ENCODE measurements around the gene REEP6. TPM values are rescaled to one million over a fixed set of nuclear protein-coding genes. Genes with fewer than 3 reads are reported as not detected.

REEP6 gene
- total and polyA plus RNA-seq, 7 donors, result 0.33 to 5.6 (median 2.0) TPM; not detected in 1

DNA sequence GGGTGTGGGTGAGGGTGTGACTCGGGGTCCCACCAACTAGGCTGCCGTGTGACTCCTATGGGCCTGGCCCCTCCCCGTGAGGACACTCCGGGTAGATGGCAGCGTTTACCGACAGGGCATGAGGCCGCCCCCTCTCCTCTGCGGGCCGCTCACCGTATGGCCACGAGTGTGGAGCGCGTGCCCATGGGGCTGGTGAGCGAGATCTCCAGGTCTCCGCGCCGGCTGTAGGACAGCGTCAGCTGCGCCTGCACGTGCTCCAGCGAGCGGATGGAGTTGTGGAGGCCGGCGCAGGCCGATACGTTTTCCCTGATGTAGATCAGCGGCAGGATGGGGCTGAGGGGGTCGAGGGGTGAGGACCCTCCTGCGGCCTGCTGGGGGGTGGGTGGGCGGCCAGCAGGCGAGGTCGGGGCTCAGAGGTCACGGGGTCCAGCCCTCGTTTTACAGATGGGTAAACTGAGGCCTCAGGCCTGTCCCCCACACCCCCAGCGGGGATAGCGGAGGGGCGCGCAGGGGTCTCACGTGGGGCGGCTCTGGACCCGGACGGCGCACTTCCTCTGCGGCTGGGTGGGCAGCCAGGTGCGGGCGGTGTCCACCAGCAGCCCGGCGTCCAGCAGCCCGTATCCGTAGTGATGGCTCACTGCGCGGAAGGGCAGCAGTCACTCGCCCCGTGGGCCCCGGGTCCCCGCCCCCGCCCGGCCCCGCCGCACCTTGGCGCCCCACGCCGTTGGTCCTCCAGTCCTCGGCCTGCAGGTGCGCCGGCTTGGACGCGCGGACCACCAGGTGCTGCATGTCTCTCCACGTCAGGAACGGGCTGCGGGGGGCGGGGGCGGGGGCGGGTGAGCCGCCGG, 7.6 kb upstream of the REEP6 start:
- no peaks in the 10 kb centered on the region for H3K9me3 ChIP-seq
- no peaks in the 10 kb centered on the region for H3K36me3 ChIP-seq
- no peaks in the 10 kb centered on the region for H3K27me3 ChIP-seq
- TF ChIP-seq POLR2A (IDR thresholded peaks at IDR 0.05), result no peak
- TF ChIP-seq, protein P1, sequence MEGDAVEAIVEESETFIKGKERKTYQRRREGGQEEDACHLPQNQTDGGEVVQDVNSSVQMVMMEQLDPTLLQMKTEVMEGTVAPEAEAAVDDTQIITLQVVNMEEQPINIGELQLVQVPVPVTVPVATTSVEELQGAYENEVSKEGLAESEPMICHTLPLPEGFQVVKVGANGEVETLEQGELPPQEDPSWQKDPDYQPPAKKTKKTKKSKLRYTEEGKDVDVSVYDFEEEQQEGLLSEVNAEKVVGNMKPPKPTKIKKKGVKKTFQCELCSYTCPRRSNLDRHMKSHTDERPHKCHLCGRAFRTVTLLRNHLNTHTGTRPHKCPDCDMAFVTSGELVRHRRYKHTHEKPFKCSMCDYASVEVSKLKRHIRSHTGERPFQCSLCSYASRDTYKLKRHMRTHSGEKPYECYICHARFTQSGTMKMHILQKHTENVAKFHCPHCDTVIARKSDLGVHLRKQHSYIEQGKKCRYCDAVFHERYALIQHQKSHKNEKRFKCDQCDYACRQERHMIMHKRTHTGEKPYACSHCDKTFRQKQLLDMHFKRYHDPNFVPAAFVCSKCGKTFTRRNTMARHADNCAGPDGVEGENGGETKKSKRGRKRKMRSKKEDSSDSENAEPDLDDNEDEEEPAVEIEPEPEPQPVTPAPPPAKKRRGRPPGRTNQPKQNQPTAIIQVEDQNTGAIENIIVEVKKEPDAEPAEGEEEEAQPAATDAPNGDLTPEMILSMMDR (IDR thresholded peaks at IDR 0.05), result no peak
- TF ChIP-seq EP300 (IDR thresholded peaks at IDR 0.05), result no peak
- TF ChIP-seq POLR2AphosphoS5 (IDR thresholded peaks at IDR 0.05), result no peak
- no peak for DNase-seq
- no peak overlapping the region for H3K27ac ChIP-seq
- WGBS, 2 donors, result 94 to 95% methylated on average over 77 of the region's 77 CpGs
- no peak overlapping the region for H3K4me3 ChIP-seq
- intact Hi-C loops (cut with DNase I), result no loop called here
- peaks cover 0 to 12% (median 7%) of the 10 kb centered on the region in 4 donors for H3K4me1 ChIP-seq

DNA sequence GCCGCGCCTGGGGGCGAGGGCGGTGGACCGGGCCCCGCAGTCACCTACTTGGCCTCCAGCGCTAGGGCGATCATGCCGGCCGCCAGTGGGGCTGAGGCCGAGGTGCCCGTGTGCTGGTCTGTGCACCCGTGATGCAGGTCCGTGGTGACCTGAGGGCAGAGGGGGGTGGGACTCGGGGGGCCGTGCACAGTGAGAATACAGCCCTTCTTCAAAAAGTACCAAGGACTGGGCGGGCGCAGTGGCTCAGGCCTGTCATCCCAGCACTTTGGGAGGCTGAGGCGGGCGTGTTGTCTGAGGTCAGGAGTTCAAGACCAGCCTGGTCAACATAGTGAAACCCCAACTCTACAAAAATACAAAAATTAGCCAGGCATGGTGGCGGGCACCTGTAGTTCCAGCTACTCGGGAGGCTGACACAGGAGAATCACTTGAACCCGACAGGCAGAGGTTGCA, 7.0 kb upstream of the REEP6 start:
- H3K9me3 ChIP-seq, result no peaks in the 10 kb centered on the region
- H3K27me3 ChIP-seq, result no peaks in the 10 kb centered on the region
- no peaks in the 10 kb centered on the region for H3K36me3 ChIP-seq
- no peak overlapping the region for H3K27ac ChIP-seq
- peaks cover 0 to 7% (median 3%) of the 10 kb centered on the region in 4 donors for H3K4me1 ChIP-seq
- no peak for TF ChIP-seq POLR2AphosphoS5 (IDR thresholded peaks at IDR 0.05)
- no peak for TF ChIP-seq EP300 (IDR thresholded peaks at IDR 0.05)
- no peak for TF ChIP-seq POLR2A (IDR thresholded peaks at IDR 0.05)
- TF ChIP-seq, protein P1 (IDR thresholded peaks at IDR 0.05), result no peak
- intact Hi-C loops (cut with DNase I), result no loop called here
- H3K4me3 ChIP-seq, result no peak overlapping the region
- WGBS, 2 donors, result 94 to 96% methylated on average over 23 of the region's 23 CpGs
- DNase-seq, result peak; percentile 63

DNA sequence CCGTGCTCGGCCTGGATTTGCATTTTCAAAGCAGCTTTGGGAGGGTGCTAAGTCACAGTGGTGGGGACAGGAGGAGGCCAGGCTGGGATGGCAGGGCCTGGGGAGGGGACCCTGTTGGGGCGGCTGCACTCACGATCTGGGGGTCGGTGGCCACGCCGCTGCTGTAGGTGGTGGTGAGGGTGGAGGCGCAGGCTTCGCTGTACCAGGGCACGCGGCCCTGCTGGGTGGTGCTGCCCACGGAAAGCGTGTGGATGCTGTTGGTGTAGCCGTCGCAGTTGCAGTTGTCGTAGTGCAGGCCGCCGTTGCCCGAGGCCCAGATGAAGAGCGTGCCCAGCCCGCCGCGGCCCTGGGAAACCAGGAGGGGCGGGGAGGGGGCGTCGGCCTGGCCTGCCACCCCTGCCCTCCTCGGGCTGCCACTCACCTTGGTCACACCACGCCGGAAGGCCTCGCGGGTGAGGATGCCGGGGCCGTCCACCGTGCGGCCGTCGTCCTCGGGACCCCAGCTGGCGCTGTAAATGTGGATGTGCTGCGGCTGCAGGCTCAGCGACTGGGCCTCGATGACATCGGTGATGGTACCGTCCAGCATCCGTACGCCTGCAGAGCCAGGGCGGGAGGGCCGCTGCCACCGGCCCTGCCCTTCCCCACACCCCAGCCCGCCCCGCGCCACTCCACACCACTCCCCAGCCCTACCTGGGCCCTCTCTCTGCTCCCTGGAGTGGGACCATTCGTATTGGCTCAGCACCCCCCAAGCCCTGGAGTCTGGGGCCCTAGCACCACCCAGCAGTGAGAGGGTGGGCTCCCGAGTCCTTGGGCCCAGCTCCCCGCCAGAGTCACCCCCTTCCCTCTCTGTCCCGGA, 4.0 kb upstream of the REEP6 start:
- no peak overlapping the region for H3K4me3 ChIP-seq
- no peak overlapping the region for H3K27ac ChIP-seq
- H3K4me1 ChIP-seq, result peaks cover 0 to 21% (median 15%) of the 10 kb centered on the region in 4 donors
- TF ChIP-seq POLR2A (IDR thresholded peaks at IDR 0.05) (no peak), POLR2AphosphoS5 (IDR thresholded peaks at IDR 0.05) (no peak), EP300 (IDR thresholded peaks at IDR 0.05) (no peak)
- TF ChIP-seq, protein P1 (IDR thresholded peaks at IDR 0.05), result no peak
- peaks cover 3 to 9% (median 6%) of the 10 kb centered on the region in 3 donors for H3K27me3 ChIP-seq
- whole genome bisulfite sequencing, 2 donors, result 95 to 96% methylated on average over 56 of the region's 56 CpGs
- no peaks in the 10 kb centered on the region for H3K36me3 ChIP-seq
- DNase-seq, result no peak
- no peaks in the 10 kb centered on the region for H3K9me3 ChIP-seq
- intact Hi-C loops (cut with DNase I), result no loop called here

DNA sequence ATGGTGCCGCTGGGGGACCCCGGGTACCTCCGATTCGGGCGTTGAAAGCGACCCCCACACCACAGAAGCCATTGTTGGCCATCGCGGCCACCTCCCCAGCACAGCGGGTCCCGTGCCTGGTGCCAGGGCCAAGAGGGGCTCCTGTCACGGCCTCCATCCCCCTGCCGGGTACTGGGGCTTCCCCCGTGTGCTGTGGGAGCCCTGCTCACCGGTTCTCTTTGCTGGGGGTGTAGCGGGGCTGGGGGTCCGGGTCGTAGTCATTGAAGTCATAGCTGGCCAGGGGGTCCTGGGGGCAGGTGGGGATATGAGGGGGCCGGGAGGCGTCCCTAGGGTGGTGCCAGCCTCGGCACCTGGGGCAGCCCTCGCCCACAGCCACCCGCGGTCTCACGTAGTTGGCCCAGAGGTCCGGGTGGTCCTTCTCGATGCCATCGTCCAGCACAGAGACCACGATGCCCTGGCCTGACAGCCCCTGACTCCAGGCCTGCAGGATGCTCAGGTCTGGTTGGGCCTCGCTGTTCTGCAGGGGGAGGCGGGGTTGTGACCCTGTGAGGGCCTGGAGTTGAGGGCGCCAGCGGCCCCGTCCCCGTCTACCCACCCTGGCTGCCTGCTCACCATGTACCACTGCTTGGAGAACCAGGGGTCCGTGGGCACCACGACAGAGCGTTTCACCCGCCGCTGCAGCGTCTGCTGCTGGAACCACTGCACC, 3.3 kb upstream of the REEP6 start:
- Histone ChIP-seq H3K36me3 (no peaks in the 10 kb centered on the region), H3K27ac (no peak overlapping the region), H3K4me3 (no peak overlapping the region), H3K9me3 (no peaks in the 10 kb centered on the region), H3K4me1 (peaks cover 0 to 21% (median 15%) of the 10 kb centered on the region in 4 donors), H3K27me3 (peaks cover 6 to 17% (median 9%) of the 10 kb centered on the region in 3 donors)
- DNase-seq, result no peak
- TF ChIP-seq POLR2A (IDR thresholded peaks at IDR 0.05) (no peak), POLR2AphosphoS5 (IDR thresholded peaks at IDR 0.05) (no peak), EP300 (IDR thresholded peaks at IDR 0.05) (no peak)
- TF ChIP-seq, protein P1 (IDR thresholded peaks at IDR 0.05), result no peak
- intact Hi-C loops (cut with DNase I), result no loop called here
- 90 to 92% methylated on average over 40 of the region's 40 CpGs for WGBS, 2 donors
